Body of pancreas (tissue), 4 donors: ENCODE measurements around the gene NTHL1. TPM values are rescaled to one million over a fixed set of nuclear protein-coding genes. Genes with fewer than 3 reads are reported as not detected.

Source experiments
- ATAC-seq: fragments of 150-250 bp; one replicate; pipeline ENCODE4 v1.9.1; 2016
- DNase-seq, 4 donors: peaks; one replicate each; pipeline ENCODE4 v3.0.0-alpha.2; 2019
- H3K27ac ChIP-seq, 4 donors: fragments of 200-600 bp; sonication (generic); 1 replicate in 3 of 4; 2 replicates in 1 of 4; pipeline versions ENCODE4 v1.5.1 to v1.6.1; 2016 to 2019; ENCODE audit warnings: mild to moderate bottlenecking in 1 of 4, mixed read lengths in 1 of 4, moderate library complexity in 1 of 4
- H3K27me3 ChIP-seq, 2 donors: fragments of 200-600 bp; sonication (generic); one replicate each; pipeline ENCODE4 v1.6.0; 2016; ENCODE audit warnings: mild to moderate bottlenecking in 1 of 2
- H3K36me3 ChIP-seq, 2 donors: fragments of 200-600 bp; sonication (generic); replicated peaks in 1 of 2; 2 replicates each; pipeline ENCODE4 v1.5.1; 2016; ENCODE audit warnings: low read depth in 2 of 2; ENCODE audit not compliant: insufficient read depth in 1 of 2
- H3K4me1 ChIP-seq: fragments of 200-600 bp; sonication (generic); one replicate; pipeline ENCODE4 v1.6.0; 2016
- H3K4me3 ChIP-seq, 2 donors: fragments of 200-600 bp; sonication (generic); 1 replicate in 1 of 2; 2 replicates in 1 of 2; pipeline ENCODE4 v1.5.1; 2016 to 2019
- H3K9me3 ChIP-seq, 3 donors: fragments of 200-600 bp; sonication (generic); 1 replicate in 2 of 3; 2 replicates in 1 of 3; pipeline ENCODE4 v1.5.1; 2016
- POLR2A ChIP-seq, 3 donors: fragments of 450-650 bp; IDR thresholded peaks; one replicate each; pipeline ENCODE4 v1.6.1; 2016; ENCODE audit warnings: antibody characterized with exemption in 3 of 3, mild to moderate bottlenecking in 2 of 3
- WGBS, 2 donors: methylation state at CpG; one replicate each; pipeline ENCODE4 v1.1.5; 2017; 5-methylcytosine and 5-hydroxymethylcytosine counted together
- intact Hi-C: fragments of 100-400 bp; cut with DNase I; formaldehyde crosslinking; loops from one replicate; pipeline ENCODE4 v1.15.1; 2023
- total RNA-seq, 2 donors: library from RNA; depleted of rRNA; stranded (reverse); fragments of >200 nt; gene quantifications; one replicate each; pipeline ENCODE4 v1.1.0, GENCODE V29; 2016
- TF ChIP-seq, protein P1 (sequence below), 7 experiments: fragments of 450-650 bp in 4 of 7; fragments of 200-600 bp in 3 of 7; sonication (generic) in 3 of 7; IDR thresholded peaks; one replicate each; pipeline ENCODE4 v1.5.1; 2016 to 2019; ENCODE audit warnings: antibody characterized with exemption in 7 of 7

The NTHL1 gene
- total RNA-seq, 2 donors from 2014 or later, result 15.2 to 19.7 TPM

DNA sequence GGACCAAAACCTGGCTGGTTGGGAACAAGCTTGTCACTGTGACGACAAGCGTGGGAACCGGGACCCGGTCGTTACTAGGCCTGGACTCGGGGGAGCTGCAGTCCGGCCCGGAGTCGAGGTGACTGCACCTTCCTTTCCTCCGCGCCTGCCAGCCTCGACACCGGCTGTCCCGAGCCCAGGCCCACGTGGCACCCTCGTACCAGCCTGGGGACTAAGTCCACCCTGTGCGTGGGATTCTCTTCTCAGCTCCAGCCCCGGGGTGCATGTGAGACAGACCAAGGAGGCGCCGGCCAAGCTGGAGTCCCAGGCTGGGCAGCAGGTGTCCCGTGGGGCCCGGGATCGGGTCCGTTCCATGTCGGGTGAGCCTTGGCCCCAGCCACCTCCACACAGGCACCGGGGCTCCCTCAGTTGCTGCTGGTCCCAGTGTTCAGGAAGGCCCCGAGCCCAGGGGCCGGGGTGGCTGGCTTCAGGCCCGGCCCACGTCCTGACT lies 31.7 kb upstream of the NTHL1 start:
- H3K4me1 ChIP-seq, result peaks cover 16% of the 10 kb centered on the region
- 88 to 94% methylated on average over 9 to 11 of the region's 30 CpGs for WGBS, 2 donors
- ATAC-seq (no peak), DNase-seq (no peak)
- H3K36me3 ChIP-seq, result peaks cover 0 to 6% of the 10 kb centered on the region in 2 donors
- intact Hi-C loops, result no loop called here
- no peak overlapping the region for H3K27ac ChIP-seq
- no peaks in the 10 kb centered on the region for H3K27me3 ChIP-seq
- no peak overlapping the region for H3K4me3 ChIP-seq
- H3K9me3 ChIP-seq, result no peaks in the 10 kb centered on the region
- TF ChIP-seq, protein P1, sequence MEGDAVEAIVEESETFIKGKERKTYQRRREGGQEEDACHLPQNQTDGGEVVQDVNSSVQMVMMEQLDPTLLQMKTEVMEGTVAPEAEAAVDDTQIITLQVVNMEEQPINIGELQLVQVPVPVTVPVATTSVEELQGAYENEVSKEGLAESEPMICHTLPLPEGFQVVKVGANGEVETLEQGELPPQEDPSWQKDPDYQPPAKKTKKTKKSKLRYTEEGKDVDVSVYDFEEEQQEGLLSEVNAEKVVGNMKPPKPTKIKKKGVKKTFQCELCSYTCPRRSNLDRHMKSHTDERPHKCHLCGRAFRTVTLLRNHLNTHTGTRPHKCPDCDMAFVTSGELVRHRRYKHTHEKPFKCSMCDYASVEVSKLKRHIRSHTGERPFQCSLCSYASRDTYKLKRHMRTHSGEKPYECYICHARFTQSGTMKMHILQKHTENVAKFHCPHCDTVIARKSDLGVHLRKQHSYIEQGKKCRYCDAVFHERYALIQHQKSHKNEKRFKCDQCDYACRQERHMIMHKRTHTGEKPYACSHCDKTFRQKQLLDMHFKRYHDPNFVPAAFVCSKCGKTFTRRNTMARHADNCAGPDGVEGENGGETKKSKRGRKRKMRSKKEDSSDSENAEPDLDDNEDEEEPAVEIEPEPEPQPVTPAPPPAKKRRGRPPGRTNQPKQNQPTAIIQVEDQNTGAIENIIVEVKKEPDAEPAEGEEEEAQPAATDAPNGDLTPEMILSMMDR (IDR thresholded peaks at IDR 0.05), result no peak
- no peak for TF ChIP-seq POLR2A (IDR thresholded peaks at IDR 0.05)

DNA sequence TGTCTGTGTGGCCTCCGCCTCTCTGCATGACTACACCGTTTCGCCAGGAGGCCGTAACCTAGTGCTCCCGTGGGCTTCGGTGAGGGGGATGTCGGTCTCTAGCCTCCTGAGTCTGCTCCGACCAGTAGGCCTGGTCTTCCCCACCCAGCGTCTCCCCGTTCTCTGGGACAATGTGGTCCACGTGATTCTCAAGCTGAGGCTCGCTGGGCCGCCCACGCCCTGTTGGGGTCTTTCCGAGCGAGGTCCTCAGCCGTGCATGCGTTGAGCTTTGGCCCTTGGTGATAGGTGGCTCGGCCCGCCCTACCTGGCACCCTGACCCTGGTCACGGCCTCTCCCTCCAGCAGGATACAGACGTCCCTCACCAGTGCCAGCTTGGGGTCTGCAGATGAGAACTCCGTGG lies 31.1 kb upstream of the NTHL1 start:
- WGBS, 2 donors, result 90 to 97% methylated on average over 20 to 23 of the region's 23 CpGs
- H3K4me3 ChIP-seq, result no peak overlapping the region
- peaks cover 5 to 11% of the 10 kb centered on the region in 2 donors for H3K36me3 ChIP-seq
- no peak overlapping the region for H3K27ac ChIP-seq
- TF ChIP-seq, protein P1 (IDR thresholded peaks at IDR 0.05), result no peak
- TF ChIP-seq POLR2A (IDR thresholded peaks at IDR 0.05), result no peak
- no peaks in the 10 kb centered on the region for H3K27me3 ChIP-seq
- intact Hi-C loops, result no loop called here
- ATAC-seq (no peak), DNase-seq (no peak)
- no peaks in the 10 kb centered on the region for H3K9me3 ChIP-seq
- H3K4me1 ChIP-seq, result peaks cover 16% of the 10 kb centered on the region

DNA sequence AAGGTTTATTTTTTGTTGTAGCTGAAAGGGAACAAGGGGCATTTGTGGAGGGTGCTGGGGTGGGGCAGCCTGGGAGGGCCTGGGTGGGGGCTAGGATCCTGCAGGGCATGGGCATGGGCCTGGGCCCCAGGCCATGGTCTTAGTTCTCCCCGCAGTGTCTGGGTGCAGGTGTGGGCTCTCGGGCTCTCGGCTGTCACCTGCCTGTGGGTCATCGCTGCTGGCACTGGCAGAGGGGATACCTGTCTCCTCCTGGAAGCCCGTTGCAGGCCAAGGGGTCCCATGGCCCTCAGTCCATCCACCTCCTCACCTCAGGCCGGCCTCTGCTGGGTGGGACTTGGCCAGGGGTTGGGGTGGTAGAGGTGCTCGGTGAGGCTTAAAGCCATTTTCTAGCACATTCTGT lies 30.5 kb upstream of the NTHL1 start:
- Histone ChIP-seq H3K27me3 (no peaks in the 10 kb centered on the region), H3K27ac (no peak overlapping the region), H3K4me3 (no peak overlapping the region), H3K36me3 (peaks cover 11 to 14% of the 10 kb centered on the region in 2 donors), H3K4me1 (peaks cover 16% of the 10 kb centered on the region), H3K9me3 (no peaks in the 10 kb centered on the region)
- DNase-seq (no peak), ATAC-seq (no peak)
- whole genome bisulfite sequencing, 2 donors, result 96 to 97% methylated on average over 4 to 5 of the region's 7 CpGs
- TF ChIP-seq, protein P1 (IDR thresholded peaks at IDR 0.05), result no peak
- no peak for TF ChIP-seq POLR2A (IDR thresholded peaks at IDR 0.05)
- intact Hi-C loops, result no loop called here

DNA sequence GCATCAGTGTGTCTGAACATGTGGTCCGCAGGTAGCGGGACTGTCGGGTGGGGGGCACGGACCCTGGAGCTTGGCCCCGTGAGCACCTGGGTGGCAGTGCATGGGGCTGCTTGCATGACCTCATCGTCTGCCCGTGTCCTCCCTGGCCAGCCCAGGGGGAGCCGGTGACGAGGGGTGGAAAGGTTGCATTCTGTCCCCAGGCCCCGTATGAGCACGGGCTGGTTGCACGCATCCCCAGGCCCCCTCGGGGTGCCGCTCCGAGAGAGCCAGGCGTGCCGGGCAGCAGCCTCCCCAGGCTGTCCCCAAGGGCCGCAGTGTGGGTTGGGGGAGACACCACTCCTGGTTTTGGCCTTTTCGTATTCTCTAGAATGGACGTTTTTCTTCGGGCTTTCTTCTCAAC lies 30.1 kb upstream of the NTHL1 start:
- ATAC-seq, result no peak
- H3K27ac ChIP-seq, result no peak overlapping the region
- DNase-seq, result no peak
- no peaks in the 10 kb centered on the region for H3K27me3 ChIP-seq
- H3K4me3 ChIP-seq, result no peak overlapping the region
- H3K4me1 ChIP-seq, result peaks cover 12% of the 10 kb centered on the region
- WGBS, 2 donors, result 91 to 95% methylated on average over 17 to 19 of the region's 21 CpGs
- intact Hi-C loops, result no loop called here
- TF ChIP-seq, protein P1 (IDR thresholded peaks at IDR 0.05), result no peak
- no peak for TF ChIP-seq POLR2A (IDR thresholded peaks at IDR 0.05)
- no peaks in the 10 kb centered on the region for H3K9me3 ChIP-seq
- peaks cover 14% of the 10 kb centered on the region in 2 donors for H3K36me3 ChIP-seq

DNA sequence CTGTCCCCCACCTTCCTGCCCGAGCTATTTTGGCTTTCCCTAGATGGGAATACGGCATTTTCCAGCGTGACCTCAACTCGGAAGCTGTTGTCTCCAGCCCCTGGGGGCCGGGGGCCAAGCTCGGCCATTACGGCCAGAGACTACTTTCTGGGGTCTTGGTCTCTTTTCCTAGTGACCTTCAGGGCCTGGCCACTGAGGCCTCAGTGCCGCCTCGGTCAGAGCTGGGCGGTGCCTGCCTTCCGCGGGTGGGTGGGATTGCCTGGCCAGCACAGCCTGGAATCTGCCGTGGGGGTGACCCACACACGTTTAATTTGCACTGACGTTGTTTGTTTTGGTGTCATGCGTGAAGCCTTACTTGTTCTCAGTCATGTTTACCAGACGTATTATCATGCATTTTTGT lies 29.4 kb upstream of the NTHL1 start:
- no peak for ATAC-seq
- H3K27me3 ChIP-seq, result no peaks in the 10 kb centered on the region
- peaks cover 5% of the 10 kb centered on the region for H3K4me1 ChIP-seq
- no peak for DNase-seq
- no peaks in the 10 kb centered on the region for H3K9me3 ChIP-seq
- 87% methylated on average over 17 of the region's 17 CpGs for WGBS, 2 donors
- peaks cover 14% of the 10 kb centered on the region in 2 donors for H3K36me3 ChIP-seq
- intact Hi-C loops, result no loop called here
- no peak overlapping the region for H3K4me3 ChIP-seq
- TF ChIP-seq POLR2A (IDR thresholded peaks at IDR 0.05), result no peak
- TF ChIP-seq, protein P1 (IDR thresholded peaks at IDR 0.05), result no peak
- no peak overlapping the region for H3K27ac ChIP-seq
